PFSK-1 (cell line): ENCODE results near the gene CCK.

Source experiments
- FOXP2 ChIP-seq: optimal IDR thresholded peaks from 2 replicates; pipeline ENCODE3; 2011; ENCODE audit warnings: borderline replicate concordance, control low read depth, inconsistent platforms; ENCODE audit not compliant: insufficient read depth; ENCODE audit errors: extremely low read length, extremely low read depth
- POLR2AphosphoS5 ChIP-seq: IDR thresholded peaks from 2 replicates; pipeline ENCODE4 v1.6.1; 2012; ENCODE audit warnings: low read depth, mild to moderate bottlenecking, control low read depth, low read length, moderate library complexity
- SIN3A ChIP-seq: IDR thresholded peaks from 2 replicates; pipeline ENCODE4 v1.6.1; 2012; ENCODE audit warnings: mild to moderate bottlenecking, low read length, moderate library complexity, borderline replicate concordance; ENCODE audit not compliant: insufficient read depth
- TAF1 ChIP-seq: IDR thresholded peaks from 2 replicates; pipeline ENCODE4 v1.6.1; 2012; ENCODE audit warnings: low read length, control low read depth, borderline replicate concordance; ENCODE audit not compliant: insufficient read depth
- TF ChIP-seq, protein P1 (sequence below), 2 experiments: IDR thresholded peaks; 2 replicates each; pipeline versions ENCODE4 v1.6.1 to v1.8.0; 2011 to 2012; ENCODE audit warnings: low read depth in 2 of 2, low read length in 2 of 2, control low read depth in 1 of 2, inconsistent platforms in 1 of 2, mild to moderate bottlenecking in 1 of 2, moderate library complexity in 1 of 2; ENCODE audit not compliant: insufficient read depth in 1 of 2

Gene CCK

DNA sequence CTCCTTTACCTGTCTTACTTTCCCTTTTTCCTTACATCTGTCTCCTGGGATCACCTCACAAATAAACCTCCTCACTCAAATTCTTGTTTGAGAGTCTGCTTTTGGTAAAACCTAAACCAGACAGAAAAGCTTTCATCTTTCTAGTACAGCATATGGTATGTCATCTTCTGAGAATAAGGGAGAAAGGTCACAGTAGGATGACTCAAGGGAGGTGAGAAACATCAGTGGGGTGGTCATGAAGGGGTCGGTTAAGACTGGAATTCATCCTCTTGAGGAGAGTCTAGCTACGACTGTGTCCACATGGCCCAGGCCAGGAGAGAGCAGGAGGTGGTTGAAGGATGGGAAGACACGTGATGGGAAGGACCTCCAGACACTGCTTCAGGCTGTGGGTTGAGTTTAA, 34.8 kb upstream of the CCK start:
- TF ChIP-seq TAF1 (no peak), POLR2AphosphoS5 (no peak), SIN3A (no peak)

- TF ChIP-seq POLR2AphosphoS5 (no peak), TAF1 (no peak)
- TF ChIP-seq, protein P1, sequence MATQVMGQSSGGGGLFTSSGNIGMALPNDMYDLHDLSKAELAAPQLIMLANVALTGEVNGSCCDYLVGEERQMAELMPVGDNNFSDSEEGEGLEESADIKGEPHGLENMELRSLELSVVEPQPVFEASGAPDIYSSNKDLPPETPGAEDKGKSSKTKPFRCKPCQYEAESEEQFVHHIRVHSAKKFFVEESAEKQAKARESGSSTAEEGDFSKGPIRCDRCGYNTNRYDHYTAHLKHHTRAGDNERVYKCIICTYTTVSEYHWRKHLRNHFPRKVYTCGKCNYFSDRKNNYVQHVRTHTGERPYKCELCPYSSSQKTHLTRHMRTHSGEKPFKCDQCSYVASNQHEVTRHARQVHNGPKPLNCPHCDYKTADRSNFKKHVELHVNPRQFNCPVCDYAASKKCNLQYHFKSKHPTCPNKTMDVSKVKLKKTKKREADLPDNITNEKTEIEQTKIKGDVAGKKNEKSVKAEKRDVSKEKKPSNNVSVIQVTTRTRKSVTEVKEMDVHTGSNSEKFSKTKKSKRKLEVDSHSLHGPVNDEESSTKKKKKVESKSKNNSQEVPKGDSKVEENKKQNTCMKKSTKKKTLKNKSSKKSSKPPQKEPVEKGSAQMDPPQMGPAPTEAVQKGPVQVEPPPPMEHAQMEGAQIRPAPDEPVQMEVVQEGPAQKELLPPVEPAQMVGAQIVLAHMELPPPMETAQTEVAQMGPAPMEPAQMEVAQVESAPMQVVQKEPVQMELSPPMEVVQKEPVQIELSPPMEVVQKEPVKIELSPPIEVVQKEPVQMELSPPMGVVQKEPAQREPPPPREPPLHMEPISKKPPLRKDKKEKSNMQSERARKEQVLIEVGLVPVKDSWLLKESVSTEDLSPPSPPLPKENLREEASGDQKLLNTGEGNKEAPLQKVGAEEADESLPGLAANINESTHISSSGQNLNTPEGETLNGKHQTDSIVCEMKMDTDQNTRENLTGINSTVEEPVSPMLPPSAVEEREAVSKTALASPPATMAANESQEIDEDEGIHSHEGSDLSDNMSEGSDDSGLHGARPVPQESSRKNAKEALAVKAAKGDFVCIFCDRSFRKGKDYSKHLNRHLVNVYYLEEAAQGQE (IDR thresholded peaks at IDR 0.05; ENCODE audit: insufficient read depth in 1 of 2, low read depth in 2 of 2, low read length in 2 of 2) = peak; percentile 88 to 96
Measured at GRCh38 chr3:42300013-42300412, 34.0 kb upstream of the CCK start.

DNA sequence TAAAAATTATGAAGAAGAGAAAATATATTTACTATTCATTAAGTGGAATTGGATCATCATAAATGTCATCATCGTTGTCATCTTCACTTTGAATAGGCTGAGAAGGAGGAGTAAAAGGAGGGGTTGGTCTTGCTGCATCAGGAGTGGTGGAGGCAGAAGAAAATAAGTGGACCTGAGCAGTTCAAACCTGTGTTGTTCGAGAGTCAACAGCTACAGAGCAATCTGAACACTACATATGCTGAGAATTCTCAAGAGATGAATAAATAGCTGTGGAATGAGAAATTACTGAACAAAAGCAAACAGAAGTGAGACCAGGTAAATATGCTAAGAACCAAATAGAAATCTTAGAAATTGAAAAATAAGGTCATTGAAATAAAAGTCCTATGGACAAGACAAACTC, 32.3 kb upstream of the CCK start:
- TF ChIP-seq, protein P1 (IDR thresholded peaks at IDR 0.05; ENCODE audit: insufficient read depth in 1 of 2, low read depth in 2 of 2, low read length in 2 of 2) = no peak
- TF ChIP-seq FOXP2 = no peak
- TF ChIP-seq POLR2AphosphoS5 = no peak
- no peak for TF ChIP-seq TAF1
- TF ChIP-seq SIN3A = no peak

DNA sequence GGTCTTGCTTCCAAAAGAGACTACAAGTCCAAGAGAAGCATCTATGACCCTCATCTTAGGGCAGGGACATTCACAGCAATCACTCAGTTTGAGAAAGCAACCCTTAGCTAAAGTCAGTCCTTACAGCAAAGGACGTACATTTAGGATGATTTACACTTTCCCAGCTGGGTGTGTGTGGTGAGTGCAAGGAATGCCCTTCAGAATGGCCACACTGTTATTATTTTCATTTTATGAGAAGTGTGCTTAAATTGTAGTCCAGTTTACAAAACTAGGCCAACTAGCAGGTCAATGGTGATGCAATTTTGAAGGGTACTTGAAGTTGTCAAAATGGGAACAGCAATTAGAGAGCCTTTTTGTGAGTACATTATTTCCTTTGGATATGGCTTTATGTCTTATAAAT, 26.0 kb upstream of the CCK start:
- TF ChIP-seq POLR2AphosphoS5 = no peak
- no peak for TF ChIP-seq TAF1
- TF ChIP-seq SIN3A = no peak
- TF ChIP-seq, protein P1 (IDR thresholded peaks at IDR 0.05; ENCODE audit: insufficient read depth in 1 of 2, low read depth in 2 of 2, low read length in 2 of 2) = no peak
- TF ChIP-seq FOXP2 = no peak

DNA sequence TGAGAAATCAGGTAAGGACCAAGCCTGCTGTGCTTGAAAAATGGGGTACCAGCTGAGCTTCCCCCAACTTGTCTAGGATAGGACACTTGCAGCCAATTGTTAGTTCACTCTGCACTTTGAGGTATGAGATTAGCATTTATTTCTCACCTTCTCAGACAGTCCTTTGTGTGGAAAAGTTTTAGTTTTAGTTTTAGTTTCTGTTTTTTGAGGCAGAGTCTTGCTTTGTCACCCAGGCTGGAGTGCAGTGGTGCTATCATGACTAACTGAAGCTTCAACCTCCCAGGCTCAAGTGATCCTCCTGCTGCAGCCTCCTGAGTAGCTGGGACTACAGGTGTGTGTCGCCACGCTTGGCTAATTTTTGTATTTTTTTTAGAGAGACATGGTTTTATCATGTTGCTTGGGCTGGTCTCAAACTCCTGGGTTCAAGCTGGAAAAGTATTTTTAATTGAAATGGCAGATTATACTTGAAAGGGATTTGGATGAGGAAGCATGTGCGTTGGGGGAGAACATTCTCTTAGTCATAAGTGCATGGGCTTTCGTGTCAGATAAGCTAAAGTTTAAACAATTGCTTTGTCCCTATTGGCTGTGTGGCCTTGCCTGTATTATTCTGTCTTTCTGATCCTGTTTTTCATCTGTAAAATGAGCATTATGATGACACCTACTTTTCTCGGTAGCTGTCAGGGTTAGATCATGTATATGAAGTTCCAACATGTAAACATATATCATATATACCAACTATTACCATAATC, 25.2 kb upstream of the CCK start:
- TF ChIP-seq TAF1 (no peak), FOXP2 (no peak), SIN3A (no peak), POLR2AphosphoS5 (no peak)
- TF ChIP-seq, protein P1 (IDR thresholded peaks at IDR 0.05; ENCODE audit: insufficient read depth in 1 of 2, low read depth in 2 of 2, low read length in 2 of 2) = no peak

- TF ChIP-seq POLR2AphosphoS5 (no peak), TAF1 (no peak), FOXP2 (no peak), SIN3A (no peak)
- TF ChIP-seq, protein P1 (IDR thresholded peaks at IDR 0.05; ENCODE audit: insufficient read depth in 1 of 2, low read depth in 2 of 2, low read length in 2 of 2) = no peak
Measured at GRCh38 chr3:42289026-42289425, 23.0 kb upstream of the CCK start.
